ENCODE data around the gene RAB6D.

The RAB6D gene

GRCh38 chr2:131408207-131408606 is 44.2 kb upstream of the RAB6D start:
- TF ChIP-seq REST (IDR thresholded peaks at IDR 0.05; ENCODE audit: insufficient read depth in 1 of 2, low read depth in 2 of 2, low read length in 2 of 2) (no peak), FOXP2 (optimal IDR thresholded peaks at IDR 0.05; ENCODE audit: borderline replicate concordance, extremely low read depth, extremely low read length, insufficient read depth) (no peak), TAF1 (IDR thresholded peaks at IDR 0.05; ENCODE audit: borderline replicate concordance, insufficient read depth, low read length) (no peak), SIN3A (IDR thresholded peaks at IDR 0.05; ENCODE audit: borderline replicate concordance, insufficient read depth, low read length) (no peak)

- TF ChIP-seq REST (IDR thresholded peaks at IDR 0.05; ENCODE audit: insufficient read depth in 1 of 2, low read depth in 2 of 2, low read length in 2 of 2) = no peak
- no peak for TF ChIP-seq POLR2AphosphoS5 (IDR thresholded peaks at IDR 0.05; ENCODE audit: low read depth, low read length)
- no peak for TF ChIP-seq FOXP2 (optimal IDR thresholded peaks at IDR 0.05; ENCODE audit: borderline replicate concordance, extremely low read depth, extremely low read length, insufficient read depth)
- TF ChIP-seq TAF1 (IDR thresholded peaks at IDR 0.05; ENCODE audit: borderline replicate concordance, insufficient read depth, low read length) = no peak
- no peak for TF ChIP-seq SIN3A (IDR thresholded peaks at IDR 0.05; ENCODE audit: borderline replicate concordance, insufficient read depth, low read length)
These were observed 40.8 kb upstream of the RAB6D start for GRCh38 chr2:131404753-131405152.

- TF ChIP-seq FOXP2 (optimal IDR thresholded peaks at IDR 0.05; ENCODE audit: borderline replicate concordance, extremely low read depth, extremely low read length, insufficient read depth) (no peak), TAF1 (IDR thresholded peaks at IDR 0.05; ENCODE audit: borderline replicate concordance, insufficient read depth, low read length) (no peak), REST (IDR thresholded peaks at IDR 0.05; ENCODE audit: insufficient read depth in 1 of 2, low read depth in 2 of 2, low read length in 2 of 2) (no peak), SIN3A (IDR thresholded peaks at IDR 0.05; ENCODE audit: borderline replicate concordance, insufficient read depth, low read length) (no peak), POLR2AphosphoS5 (IDR thresholded peaks at IDR 0.05; ENCODE audit: low read depth, low read length) (no peak)
These were observed 38.5 kb upstream of the RAB6D start for GRCh38 chr2:131402320-131403039.

GRCh38 chr2:131400849-131401248 is 36.9 kb upstream of the RAB6D start:
- TF ChIP-seq SIN3A (IDR thresholded peaks at IDR 0.05; ENCODE audit: borderline replicate concordance, insufficient read depth, low read length) = no peak

- TF ChIP-seq TAF1 (IDR thresholded peaks at IDR 0.05; ENCODE audit: borderline replicate concordance, insufficient read depth, low read length) (no peak), POLR2AphosphoS5 (IDR thresholded peaks at IDR 0.05; ENCODE audit: low read depth, low read length) (no peak), REST (IDR thresholded peaks at IDR 0.05; ENCODE audit: insufficient read depth in 1 of 2, low read depth in 2 of 2, low read length in 2 of 2) (no peak), FOXP2 (optimal IDR thresholded peaks at IDR 0.05; ENCODE audit: borderline replicate concordance, extremely low read depth, extremely low read length, insufficient read depth) (no peak), SIN3A (IDR thresholded peaks at IDR 0.05; ENCODE audit: borderline replicate concordance, insufficient read depth, low read length) (no peak)
These were observed 30.4 kb upstream of the RAB6D start for GRCh38 chr2:131394147-131394931.

Measured in PFSK-1 (cell line).